HepG2 (cell line): ENCODE measurements around the gene PLXNB2. TPM values are rescaled to one million over a fixed set of nuclear protein-coding genes. Genes with fewer than 3 reads are reported as not detected.

Source experiments
- ATF5 ChIP-seq: sonication (generic); formaldehyde crosslinking; IDR thresholded peaks from 2 replicates; pipeline ENCODE4 v1.4.0; 2020; ENCODE audit warnings: mild to moderate bottlenecking, low read depth, missing genetic modification reagents
- GMEB2 ChIP-seq: IDR thresholded peaks from 2 replicates; pipeline ENCODE4 v1.6.1; 2016; ENCODE audit warnings: missing biosample characterization, missing genetic modification reagents, low read depth
- LBX2 ChIP-seq: sonication (generic); formaldehyde crosslinking; IDR thresholded peaks from 2 replicates; pipeline ENCODE4 v1.5.0; 2020; ENCODE audit warnings: missing genetic modification reagents, mild to moderate bottlenecking, borderline replicate concordance
- PCBP1 ChIP-seq: fragments of 200-400 bp; formaldehyde crosslinking; IDR thresholded peaks from 2 replicates; pipeline ENCODE4 v1.6.1; 2017; ENCODE audit warnings: mild to moderate bottlenecking, low read depth, low read length, borderline replicate concordance
- TMF1 ChIP-seq: sonication (generic); formaldehyde crosslinking; IDR thresholded peaks from 2 replicates; pipeline ENCODE4 v1.8.1; 2022; ENCODE audit warnings: low read depth, missing genetic modification reagents
- ZNF468 ChIP-seq: sonication (generic); formaldehyde crosslinking; IDR thresholded peaks from 2 replicates; pipeline ENCODE4 v1.8.0; 2022; ENCODE audit warnings: mild to moderate bottlenecking, moderate library complexity, missing genetic modification reagents
- ZNF570 ChIP-seq: sonication (generic); formaldehyde crosslinking; IDR thresholded peaks from 2 replicates; pipeline ENCODE4 v1.4.0; 2020; ENCODE audit warnings: mild to moderate bottlenecking, missing genetic modification reagents, borderline replicate concordance
- polyA plus RNA-seq, 8 experiments: library from polyadenylated mRNA; depleted of rRNA in 3 of 8; stranded (reverse) in 7 of 8; unstranded in 1 of 8; fragments of >200 nt; fragmentation: Illumina TruSeq in 4 of 8; extraction: Trizol in 4 of 8; gene quantifications; 2 replicates each; pipeline versions ENCODE4 v1.2.1 to v1.2.3, GENCODE V29; 2011 to 2016; ENCODE audit warnings: low read depth in 4 of 8, missing spikeins in 1 of 8, mixed read lengths in 1 of 8; ENCODE audit not compliant: insufficient read depth in 1 of 8
- total RNA-seq, 5 experiments: library from RNA; depleted of rRNA; stranded (reverse); fragments of >200 nt; fragmentation: Illumina TruSeq; extraction: Trizol; gene quantifications; 2 replicates each; pipeline ENCODE4 v1.2.3, GENCODE V29; 2016; ENCODE audit warnings: low read depth in 1 of 5
- TF ChIP-seq, protein P1 (sequence below): sonication (generic); formaldehyde crosslinking; IDR thresholded peaks from 2 replicates; pipeline ENCODE4 v1.4.0; 2020; ENCODE audit warnings: low read depth, missing genetic modification reagents
- TF ChIP-seq, protein P2 (sequence below): sonication (generic); formaldehyde crosslinking; IDR thresholded peaks from 2 replicates; pipeline ENCODE4 v1.4.0; 2020; ENCODE audit warnings: missing genetic modification reagents
- TF ChIP-seq, protein P3 (sequence below): sonication (generic); formaldehyde crosslinking; IDR thresholded peaks from 2 replicates; pipeline ENCODE4 v1.9.0; 2021; ENCODE audit warnings: missing genetic modification reagents, mild to moderate bottlenecking, borderline replicate concordance

PLXNB2 gene
- total and polyA plus RNA-seq, 2 of the 13 experiments (the other 11 are each of a cell fraction or from before 2014, with no cell fraction given), result 32.6 to 68.9 TPM

DNA sequence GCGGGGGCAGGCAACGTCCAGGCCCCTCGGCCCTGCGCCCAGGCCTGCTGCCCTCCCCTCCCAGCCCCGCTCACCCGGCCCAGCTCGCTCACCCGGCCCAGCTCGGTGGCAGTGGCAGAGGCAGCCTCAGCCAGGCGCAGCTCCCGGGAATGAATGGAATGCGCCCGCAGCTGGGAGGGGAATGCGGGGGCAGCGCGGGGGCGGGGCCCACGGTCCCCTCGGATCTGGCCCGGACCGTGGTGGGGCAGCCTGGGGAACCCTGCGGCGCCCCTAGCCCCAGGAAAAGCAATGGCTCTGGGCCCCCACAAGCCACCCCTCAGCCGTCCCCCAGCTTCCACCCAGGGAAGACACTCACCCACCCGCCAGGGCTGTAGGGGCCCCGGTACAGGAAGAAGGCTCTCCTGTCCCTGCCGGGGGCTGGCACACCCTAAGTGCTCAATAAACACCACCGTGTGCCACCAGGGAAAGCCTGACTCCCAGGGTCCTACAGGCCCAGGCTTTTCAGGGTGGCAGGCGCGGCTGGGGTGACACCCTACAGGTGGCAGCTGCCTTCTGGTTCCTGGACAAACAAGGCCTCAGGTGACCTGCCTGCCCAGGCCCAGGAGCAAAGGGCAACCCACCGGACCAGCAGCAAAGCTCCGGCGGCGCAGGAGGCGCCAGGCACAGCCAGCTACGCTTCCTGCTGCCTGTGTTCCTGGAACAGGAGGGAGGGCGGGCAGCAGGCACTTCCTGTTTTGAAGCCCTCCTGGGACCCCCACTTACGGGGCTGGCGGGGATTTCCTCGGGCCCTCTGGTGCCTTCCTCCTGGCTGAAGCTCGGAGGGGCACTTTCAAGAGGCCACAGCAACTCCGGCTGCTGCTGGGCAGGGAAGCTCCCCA, 13.8 kb downstream of the PLXNB2 start (continued):
- TF ChIP-seq ATF5 (CRISPR knock-in tag) (0 out of 2 replicates have a peak, but pooled peaks have one; percentile 19), PCBP1 (0 out of 2 replicates have a peak, but pooled peaks have one; percentile 21), ZNF570 (no peak), LBX2 (CRISPR knock-in tag) (no peak), TMF1 (CRISPR knock-in tag) (no peak; the same call in 1 of the 2 replicates), ZNF468 (no peak), GMEB2 (CRISPR knock-in tag) (no peak)
- TF ChIP-seq, protein P1, sequence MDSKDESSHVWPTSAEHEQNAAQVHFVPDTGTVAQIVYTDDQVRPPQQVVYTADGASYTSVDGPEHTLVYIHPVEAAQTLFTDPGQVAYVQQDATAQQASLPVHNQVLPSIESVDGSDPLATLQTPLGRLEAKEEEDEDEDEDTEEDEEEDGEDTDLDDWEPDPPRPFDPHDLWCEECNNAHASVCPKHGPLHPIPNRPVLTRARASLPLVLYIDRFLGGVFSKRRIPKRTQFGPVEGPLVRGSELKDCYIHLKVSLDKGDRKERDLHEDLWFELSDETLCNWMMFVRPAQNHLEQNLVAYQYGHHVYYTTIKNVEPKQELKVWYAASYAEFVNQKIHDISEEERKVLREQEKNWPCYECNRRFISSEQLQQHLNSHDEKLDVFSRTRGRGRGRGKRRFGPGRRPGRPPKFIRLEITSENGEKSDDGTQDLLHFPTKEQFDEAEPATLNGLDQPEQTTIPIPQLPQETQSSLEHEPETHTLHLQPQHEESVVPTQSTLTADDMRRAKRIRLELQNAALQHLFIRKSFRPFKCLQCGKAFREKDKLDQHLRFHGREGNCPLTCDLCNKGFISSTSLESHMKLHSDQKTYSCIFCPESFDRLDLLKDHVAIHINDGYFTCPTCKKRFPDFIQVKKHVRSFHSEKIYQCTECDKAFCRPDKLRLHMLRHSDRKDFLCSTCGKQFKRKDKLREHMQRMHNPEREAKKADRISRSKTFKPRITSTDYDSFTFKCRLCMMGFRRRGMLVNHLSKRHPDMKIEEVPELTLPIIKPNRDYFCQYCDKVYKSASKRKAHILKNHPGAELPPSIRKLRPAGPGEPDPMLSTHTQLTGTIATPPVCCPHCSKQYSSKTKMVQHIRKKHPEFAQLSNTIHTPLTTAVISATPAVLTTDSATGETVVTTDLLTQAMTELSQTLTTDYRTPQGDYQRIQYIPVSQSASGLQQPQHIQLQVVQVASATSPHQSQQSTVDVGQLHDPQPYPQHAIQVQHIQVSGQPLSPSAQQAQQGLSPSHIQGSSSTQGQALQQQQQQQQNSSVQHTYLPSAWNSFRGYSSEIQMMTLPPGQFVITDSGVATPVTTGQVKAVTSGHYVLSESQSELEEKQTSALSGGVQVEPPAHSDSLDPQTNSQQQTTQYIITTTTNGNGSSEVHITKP (CRISPR knock-in tag), result no peak
- TF ChIP-seq, protein P2, sequence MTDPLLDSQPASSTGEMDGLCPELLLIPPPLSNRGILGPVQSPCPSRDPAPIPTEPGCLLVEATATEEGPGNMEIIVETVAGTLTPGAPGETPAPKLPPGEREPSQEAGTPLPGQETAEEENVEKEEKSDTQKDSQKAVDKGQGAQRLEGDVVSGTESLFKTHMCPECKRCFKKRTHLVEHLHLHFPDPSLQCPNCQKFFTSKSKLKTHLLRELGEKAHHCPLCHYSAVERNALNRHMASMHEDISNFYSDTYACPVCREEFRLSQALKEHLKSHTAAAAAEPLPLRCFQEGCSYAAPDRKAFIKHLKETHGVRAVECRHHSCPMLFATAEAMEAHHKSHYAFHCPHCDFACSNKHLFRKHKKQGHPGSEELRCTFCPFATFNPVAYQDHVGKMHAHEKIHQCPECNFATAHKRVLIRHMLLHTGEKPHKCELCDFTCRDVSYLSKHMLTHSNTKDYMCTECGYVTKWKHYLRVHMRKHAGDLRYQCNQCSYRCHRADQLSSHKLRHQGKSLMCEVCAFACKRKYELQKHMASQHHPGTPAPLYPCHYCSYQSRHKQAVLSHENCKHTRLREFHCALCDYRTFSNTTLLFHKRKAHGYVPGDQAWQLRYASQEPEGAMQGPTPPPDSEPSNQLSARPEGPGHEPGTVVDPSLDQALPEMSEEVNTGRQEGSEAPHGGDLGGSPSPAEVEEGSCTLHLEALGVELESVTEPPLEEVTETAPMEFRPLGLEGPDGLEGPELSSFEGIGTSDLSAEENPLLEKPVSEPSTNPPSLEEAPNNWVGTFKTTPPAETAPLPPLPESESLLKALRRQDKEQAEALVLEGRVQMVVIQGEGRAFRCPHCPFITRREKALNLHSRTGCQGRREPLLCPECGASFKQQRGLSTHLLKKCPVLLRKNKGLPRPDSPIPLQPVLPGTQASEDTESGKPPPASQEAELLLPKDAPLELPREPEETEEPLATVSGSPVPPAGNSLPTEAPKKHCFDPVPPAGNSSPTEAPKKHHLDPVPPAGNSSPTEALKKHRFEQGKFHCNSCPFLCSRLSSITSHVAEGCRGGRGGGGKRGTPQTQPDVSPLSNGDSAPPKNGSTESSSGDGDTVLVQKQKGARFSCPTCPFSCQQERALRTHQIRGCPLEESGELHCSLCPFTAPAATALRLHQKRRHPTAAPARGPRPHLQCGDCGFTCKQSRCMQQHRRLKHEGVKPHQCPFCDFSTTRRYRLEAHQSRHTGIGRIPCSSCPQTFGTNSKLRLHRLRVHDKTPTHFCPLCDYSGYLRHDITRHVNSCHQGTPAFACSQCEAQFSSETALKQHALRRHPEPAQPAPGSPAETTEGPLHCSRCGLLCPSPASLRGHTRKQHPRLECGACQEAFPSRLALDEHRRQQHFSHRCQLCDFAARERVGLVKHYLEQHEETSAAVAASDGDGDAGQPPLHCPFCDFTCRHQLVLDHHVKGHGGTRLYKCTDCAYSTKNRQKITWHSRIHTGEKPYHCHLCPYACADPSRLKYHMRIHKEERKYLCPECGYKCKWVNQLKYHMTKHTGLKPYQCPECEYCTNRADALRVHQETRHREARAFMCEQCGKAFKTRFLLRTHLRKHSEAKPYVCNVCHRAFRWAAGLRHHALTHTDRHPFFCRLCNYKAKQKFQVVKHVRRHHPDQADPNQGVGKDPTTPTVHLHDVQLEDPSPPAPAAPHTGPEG, result 0 out of 2 replicates have a peak, but pooled peaks have one; percentile 44
- TF ChIP-seq, protein P3, sequence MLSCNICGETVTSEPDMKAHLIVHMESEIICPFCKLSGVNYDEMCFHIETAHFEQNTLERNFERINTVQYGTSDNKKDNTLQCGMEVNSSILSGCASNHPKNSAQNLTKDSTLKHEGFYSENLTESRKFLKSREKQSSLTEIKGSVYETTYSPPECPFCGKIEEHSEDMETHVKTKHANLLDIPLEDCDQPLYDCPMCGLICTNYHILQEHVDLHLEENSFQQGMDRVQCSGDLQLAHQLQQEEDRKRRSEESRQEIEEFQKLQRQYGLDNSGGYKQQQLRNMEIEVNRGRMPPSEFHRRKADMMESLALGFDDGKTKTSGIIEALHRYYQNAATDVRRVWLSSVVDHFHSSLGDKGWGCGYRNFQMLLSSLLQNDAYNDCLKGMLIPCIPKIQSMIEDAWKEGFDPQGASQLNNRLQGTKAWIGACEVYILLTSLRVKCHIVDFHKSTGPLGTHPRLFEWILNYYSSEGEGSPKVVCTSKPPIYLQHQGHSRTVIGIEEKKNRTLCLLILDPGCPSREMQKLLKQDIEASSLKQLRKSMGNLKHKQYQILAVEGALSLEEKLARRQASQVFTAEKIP, result no peak
